H9 (cell line): Measurements from ENCODE around the gene SYK. TPM values are rescaled to one million over a fixed set of nuclear protein-coding genes. Genes with fewer than 3 reads are reported as not detected.

Experiments used
- DNase-seq: peaks from one replicate; pipeline ENCODE4 v3.0.0-alpha.2; 2017
- H2AFZ ChIP-seq: one replicate; pipeline ENCODE4 v1.6.1; 2013; ENCODE audit warnings: mild to moderate bottlenecking, low read length, control low read depth, moderate library complexity
- H2AK5ac ChIP-seq: 2 replicates; pipeline ENCODE4 v1.6.1; 2013; ENCODE audit warnings: low read length, control low read depth, mixed read lengths; ENCODE audit not compliant: insufficient read length
- H2BK120ac ChIP-seq: one replicate; pipeline ENCODE4 v1.6.1; 2013; ENCODE audit warnings: low read depth, mild to moderate bottlenecking, low read length, control low read depth, inconsistent platforms; ENCODE audit not compliant: poor library complexity, severe bottlenecking
- H2BK12ac ChIP-seq: 2 replicates; pipeline ENCODE4 v1.6.1; 2013; ENCODE audit warnings: low read length, control low read depth, mixed read lengths, low read depth; ENCODE audit not compliant: insufficient read length
- H2BK15ac ChIP-seq: 2 replicates; pipeline ENCODE4 v1.6.1; 2013; ENCODE audit warnings: low read depth, low read length, control low read depth
- H2BK20ac ChIP-seq: one replicate; pipeline ENCODE4 v1.6.1; 2013; ENCODE audit warnings: low read depth, mild to moderate bottlenecking, low read length, control low read depth, inconsistent platforms; ENCODE audit not compliant: poor library complexity, severe bottlenecking
- H2BK5ac ChIP-seq: 2 replicates; pipeline ENCODE4 v1.6.1; 2013; ENCODE audit warnings: low read length, control low read depth, mixed read lengths; ENCODE audit not compliant: insufficient read length
- H3K14ac ChIP-seq: 2 replicates; pipeline ENCODE4 v1.6.1; 2013; ENCODE audit warnings: low read length, control low read depth; ENCODE audit not compliant: insufficient read depth
- H3K18ac ChIP-seq: 2 replicates; pipeline ENCODE4 v1.6.1; 2013; ENCODE audit warnings: low read depth, mild to moderate bottlenecking, mixed read lengths, low read length, control low read depth; ENCODE audit not compliant: insufficient read length
- H3K23ac ChIP-seq: 2 replicates; pipeline ENCODE4 v1.6.1; 2013; ENCODE audit warnings: low read length, control low read depth, mixed read lengths, low read depth; ENCODE audit not compliant: insufficient read length
- H3K23me2 ChIP-seq: 2 replicates; pipeline ENCODE4 v1.6.1; 2013; ENCODE audit warnings: low read depth, mild to moderate bottlenecking, mixed read lengths, low read length, control low read depth; ENCODE audit not compliant: insufficient read length, poor library complexity, severe bottlenecking
- H3K27ac ChIP-seq: 2 replicates; pipeline ENCODE4 v1.5.1; 2013; ENCODE audit warnings: low read length, control low read depth, mixed read lengths, low read depth; ENCODE audit not compliant: insufficient read length
- H3K27me3 ChIP-seq: 2 replicates; pipeline ENCODE4 v1.6.1; 2013; ENCODE audit warnings: low read length, control low read depth, inconsistent platforms; ENCODE audit not compliant: insufficient read depth
- H3K4ac ChIP-seq: 2 replicates; pipeline ENCODE4 v1.6.1; 2013; ENCODE audit warnings: low read depth, mild to moderate bottlenecking, control low read depth, inconsistent platforms, low read length, moderate library complexity
- H3K4me1 ChIP-seq: 2 replicates; pipeline ENCODE4 v1.6.1; 2013; ENCODE audit warnings: low read length, control low read depth, inconsistent platforms; ENCODE audit not compliant: insufficient read depth
- H3K4me2 ChIP-seq: 2 replicates; pipeline ENCODE4 v1.6.1; 2013; ENCODE audit warnings: low read length, control low read depth, mixed read lengths; ENCODE audit not compliant: insufficient read length, insufficient read depth
- H3K56ac ChIP-seq: 2 replicates; pipeline ENCODE4 v1.6.1; 2013; ENCODE audit warnings: low read depth, mild to moderate bottlenecking, mixed read lengths, low read length, control low read depth; ENCODE audit not compliant: insufficient read length
- H3K79me1 ChIP-seq: 2 replicates; pipeline ENCODE4 v1.6.1; 2013; ENCODE audit warnings: low read depth, mild to moderate bottlenecking, moderate library complexity, low read length, control low read depth, inconsistent platforms; ENCODE audit not compliant: insufficient read depth, poor library complexity, severe bottlenecking
- H3K79me2 ChIP-seq: 2 replicates; pipeline ENCODE4 v1.6.1; 2013; ENCODE audit warnings: low read length, control low read depth, inconsistent platforms; ENCODE audit not compliant: insufficient read depth
- H3K9ac ChIP-seq: 2 replicates; pipeline ENCODE4 v1.6.1; 2013; ENCODE audit warnings: low read length, control low read depth, mixed read lengths; ENCODE audit not compliant: insufficient read length; ENCODE audit errors: extremely low read depth
- H3K9me3 ChIP-seq: one replicate; pipeline ENCODE4 v1.6.1; 2013; ENCODE audit warnings: low read depth, low read length, inconsistent platforms; ENCODE audit not compliant: control insufficient read depth
- H3T11ph ChIP-seq: one replicate; pipeline ENCODE4 v1.6.1; 2013; ENCODE audit warnings: mild to moderate bottlenecking, low read length, control low read depth, inconsistent platforms
- H4K20me1 ChIP-seq: one replicate; pipeline ENCODE4 v1.6.1; 2013; ENCODE audit not compliant: control insufficient read depth, insufficient read length, insufficient read depth
- H4K5ac ChIP-seq: 2 replicates; pipeline ENCODE4 v1.6.1; 2013; ENCODE audit warnings: low read depth, mild to moderate bottlenecking, mixed read lengths, low read length, control low read depth; ENCODE audit not compliant: insufficient read length
- H4K8ac ChIP-seq: replicated peaks from 2 replicates; pipeline ENCODE4 v1.6.1; 2013; ENCODE audit warnings: low read length, control low read depth, mixed read lengths, low read depth; ENCODE audit not compliant: insufficient read length
- H4K91ac ChIP-seq: 2 replicates; pipeline ENCODE4 v1.6.1; 2013; ENCODE audit warnings: low read depth, mild to moderate bottlenecking, moderate library complexity, mixed read lengths, low read length, control low read depth; ENCODE audit not compliant: insufficient read length
- H3K27ac Mint-ChIP-seq, 3 experiments: 2 replicates in 2 of 3; 3 replicates in 1 of 3; pipeline ENCODE4 v1.8.0; 2020 to 2021; ENCODE audit warnings: mixed read lengths in 3 of 3, mild to moderate bottlenecking in 1 of 3, moderate library complexity in 1 of 3
- H3K27me3 Mint-ChIP-seq: 2 replicates; pipeline ENCODE4 v1.8.0; 2021; ENCODE audit warnings: low read depth, mild to moderate bottlenecking, moderate library complexity, mixed read lengths
- H3K36me3 Mint-ChIP-seq, 3 experiments: 2 replicates in 2 of 3; 3 replicates in 1 of 3; pipeline ENCODE4 v1.8.0; 2020 to 2021; ENCODE audit warnings: low read depth in 3 of 3, mixed read lengths in 3 of 3; ENCODE audit not compliant: insufficient read depth in 1 of 3
- H3K4me1 Mint-ChIP-seq, 2 experiments: 2 replicates each; pipeline ENCODE4 v1.8.0; 2020; ENCODE audit warnings: mixed read lengths in 2 of 2
- H3K4me3 Mint-ChIP-seq, 2 experiments: 2 replicates in 1 of 2; 3 replicates in 1 of 2; pipeline ENCODE4 v1.8.0; 2020 to 2021; ENCODE audit warnings: mild to moderate bottlenecking in 2 of 2, mixed read lengths in 2 of 2, moderate library complexity in 1 of 2
- H3K9me3 Mint-ChIP-seq, 2 experiments: 2 replicates in 1 of 2; 3 replicates in 1 of 2; pipeline ENCODE4 v1.8.0; 2020; ENCODE audit warnings: mild to moderate bottlenecking in 2 of 2, mixed read lengths in 2 of 2, moderate library complexity in 1 of 2
- WGBS: extraction: QIAGEN DNeasy Blood & Tissue Kit; methylation state at CpG from one replicate; pipeline ENCODE4 v1.1.7; 2013; ENCODE audit warnings: missing lambda C conversion rate, low lambda C conversion rate, mixed read lengths; ENCODE audit not compliant: insufficient read length; ENCODE audit errors: extremely low coverage; 5-methylcytosine and 5-hydroxymethylcytosine counted together
- total RNA-seq: library from RNA; stranded (reverse); gene quantifications from 2 replicates; pipeline ENCODE4 v1.2.1, GENCODE V29; 2021
- TF ChIP-seq, protein P1 (sequence below): fragments of 200-600 bp; sonication (generic); conservative IDR thresholded peaks from 3 replicates; pipeline ENCODE4 v1.8.0; 2021; ENCODE audit warnings: antibody characterized with exemption, mild to moderate bottlenecking

The SYK gene
- total RNA-seq, 1 experiment from 2014 or later = 7.9 TPM

DNA sequence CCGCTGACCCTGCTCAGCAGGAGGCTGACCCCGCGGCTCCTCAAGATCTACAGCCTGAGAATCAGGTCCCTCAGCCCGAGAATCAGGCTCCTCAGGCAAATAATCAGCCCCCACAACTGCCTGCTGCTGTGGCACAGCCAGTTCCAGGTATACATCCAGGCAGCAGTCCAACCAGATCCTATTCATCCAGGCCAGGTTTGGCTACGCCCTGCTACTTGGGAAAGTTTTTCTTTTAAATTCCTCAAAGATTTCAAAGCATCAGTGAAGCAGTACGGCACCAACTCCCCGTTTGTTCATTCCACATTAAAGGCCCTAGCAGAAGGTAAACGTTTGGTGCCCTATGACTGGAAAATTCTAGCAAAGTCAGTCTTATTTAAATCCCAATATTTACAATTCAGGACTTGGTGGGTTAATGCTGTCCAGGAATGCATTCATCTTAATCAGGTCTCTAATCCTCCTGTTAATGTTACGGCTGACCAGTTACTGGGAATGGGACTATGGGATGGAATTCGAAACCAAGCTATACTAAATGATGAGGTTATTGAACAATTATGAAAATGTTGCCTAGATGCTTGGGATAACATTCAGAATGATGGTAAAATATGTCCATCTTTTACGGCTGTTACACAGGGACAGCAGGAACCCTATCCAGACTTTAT, 102.3 kb downstream of the SYK start:
- Histone ChIP-seq H4K20me1 (no peaks in the 10 kb centered on the region), H3K27ac (no peak overlapping the region), H3K79me1 (no peaks in the 10 kb centered on the region), H3K27me3 (no peaks in the 10 kb centered on the region), H3K4me1 (no peaks in the 10 kb centered on the region), H3K9ac (no peak overlapping the region), H3K9me3 (no peaks in the 10 kb centered on the region), H2AK5ac (no peak overlapping the region), H3K56ac (no peak overlapping the region), H3T11ph (no peak overlapping the region), H3K18ac (no peak overlapping the region), H3K14ac (no peak overlapping the region), H4K8ac (no peak overlapping the region), H2BK15ac (no peak overlapping the region), H2BK5ac (no peak overlapping the region), H2BK12ac (no peak overlapping the region), H3K4me2 (no peak overlapping the region), H4K91ac (no peak overlapping the region), H2BK20ac (no peak overlapping the region), H3K23ac (no peak overlapping the region), H3K79me2 (no peaks in the 10 kb centered on the region), H3K23me2 (no peaks in the 10 kb centered on the region), H2AFZ (no peak overlapping the region), H3K4ac (no peak overlapping the region), H4K5ac (no peak overlapping the region), H2BK120ac (no peak overlapping the region)
- H3K9me3 Mint-ChIP-seq = peaks cover 14 to 17% of the 10 kb centered on the region in 2 experiments
- H3K4me1 Mint-ChIP-seq = peaks cover 17 to 22% of the 10 kb centered on the region in 2 experiments
- H3K27me3 Mint-ChIP-seq = peaks cover 2% of the 10 kb centered on the region
- H3K27ac Mint-ChIP-seq = no peak overlapping the region
- no peak overlapping the region for H3K4me3 Mint-ChIP-seq
- no peak for DNase-seq
- WGBS = no CpG with 5 or more reads among the region's 11 CpGs
- TF ChIP-seq, protein P1, sequence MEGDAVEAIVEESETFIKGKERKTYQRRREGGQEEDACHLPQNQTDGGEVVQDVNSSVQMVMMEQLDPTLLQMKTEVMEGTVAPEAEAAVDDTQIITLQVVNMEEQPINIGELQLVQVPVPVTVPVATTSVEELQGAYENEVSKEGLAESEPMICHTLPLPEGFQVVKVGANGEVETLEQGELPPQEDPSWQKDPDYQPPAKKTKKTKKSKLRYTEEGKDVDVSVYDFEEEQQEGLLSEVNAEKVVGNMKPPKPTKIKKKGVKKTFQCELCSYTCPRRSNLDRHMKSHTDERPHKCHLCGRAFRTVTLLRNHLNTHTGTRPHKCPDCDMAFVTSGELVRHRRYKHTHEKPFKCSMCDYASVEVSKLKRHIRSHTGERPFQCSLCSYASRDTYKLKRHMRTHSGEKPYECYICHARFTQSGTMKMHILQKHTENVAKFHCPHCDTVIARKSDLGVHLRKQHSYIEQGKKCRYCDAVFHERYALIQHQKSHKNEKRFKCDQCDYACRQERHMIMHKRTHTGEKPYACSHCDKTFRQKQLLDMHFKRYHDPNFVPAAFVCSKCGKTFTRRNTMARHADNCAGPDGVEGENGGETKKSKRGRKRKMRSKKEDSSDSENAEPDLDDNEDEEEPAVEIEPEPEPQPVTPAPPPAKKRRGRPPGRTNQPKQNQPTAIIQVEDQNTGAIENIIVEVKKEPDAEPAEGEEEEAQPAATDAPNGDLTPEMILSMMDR = no peak
- H3K36me3 Mint-ChIP-seq = peaks cover 0 to 13% (median 0%) of the 10 kb centered on the region in 3 experiments; a peak in 3 of 7 replicates
